ENCODE results near the gene KRTAP4-11.
"Not testable (repeated sequence)": the region's sequence is repeated elsewhere in the genome, so short reads cannot be mapped to it uniquely, and the experiment has no call there.

The KRTAP4-11 gene

GRCh38 chr17:41083427-41083826, 34.7 kb downstream of the KRTAP4-11 start:
- not testable (repeated sequence) for DNase-seq

- DNase-seq = no peak
These were observed 35.5 kb downstream of the KRTAP4-11 start for GRCh38 chr17:41082626-41083025.

- DNase-seq = no peak
These were observed 41.4 kb downstream of the KRTAP4-11 start for GRCh38 chr17:41076788-41077187.

GRCh38 chr17:41073676-41074075, 44.5 kb downstream of the KRTAP4-11 start:
- no peak for DNase-seq

- peak in 1 of 2 experiments; percentile 6 for DNase-seq
These were observed 46.4 kb downstream of the KRTAP4-11 start for GRCh38 chr17:41071606-41072360.

- DNase-seq = no peak
These were observed 49.1 kb downstream of the KRTAP4-11 start for GRCh38 chr17:41069031-41069430.

GRCh38 chr17:41067281-41067680, 50.9 kb downstream of the KRTAP4-11 start:
- DNase-seq = no peak

Data from NCI-H446 (cell line).